ENCODE measurements around the gene SLC11A2.

Gene SLC11A2

GRCh38 chr12:51004504-51004903 lies 21.7 kb downstream of the SLC11A2 start:
- Histone ChIP-seq H3K36me3 (ENCODE audit: insufficient read depth, insufficient read length, low read length) (peaks cover 56% of the 10 kb centered on the region), H3K27me3 (ENCODE audit: insufficient read depth, insufficient read length) (no peaks in the 10 kb centered on the region), H3K4me3 (ENCODE audit: insufficient read length, low read depth) (no peak overlapping the region), H3K4me1 (ENCODE audit: insufficient read depth, insufficient read length) (no peaks in the 10 kb centered on the region), H3K9me3 (ENCODE audit: insufficient read depth, low read length) (no peaks in the 10 kb centered on the region), H3K9ac (ENCODE audit: insufficient read length, low read depth) (no peak overlapping the region)
- no peak for DNase-seq (ENCODE audit: low read depth, low spot score)
- TF ChIP-seq ZNF274 (IDR thresholded peaks at IDR 0.05; ENCODE audit: low read depth, low read length) = no peak

GRCh38 chr12:51001799-51002198 lies 24.4 kb downstream of the SLC11A2 start:
- peaks cover 57% of the 10 kb centered on the region for H3K36me3 ChIP-seq (ENCODE audit: insufficient read depth, insufficient read length, low read length)
- TF ChIP-seq SUZ12 (IDR thresholded peaks at IDR 0.05; ENCODE audit: extremely low read depth, insufficient read depth, insufficient read length) (no peak), ZNF274 (IDR thresholded peaks at IDR 0.05; ENCODE audit: low read depth, low read length) (no peak), YY1 (IDR thresholded peaks at IDR 0.05; ENCODE audit: insufficient read depth, insufficient read length) (no peak)

GRCh38 chr12:51000245-51000644 lies 25.9 kb downstream of the SLC11A2 start:
- Histone ChIP-seq H3K9me3 (ENCODE audit: insufficient read depth, low read length) (no peaks in the 10 kb centered on the region), H3K27me3 (ENCODE audit: insufficient read depth, insufficient read length) (no peaks in the 10 kb centered on the region), H3K4me3 (ENCODE audit: insufficient read length, low read depth) (no peak overlapping the region), H3K36me3 (ENCODE audit: insufficient read depth, insufficient read length, low read length) (peaks cover 63% of the 10 kb centered on the region), H3K4me1 (ENCODE audit: insufficient read depth, insufficient read length) (no peaks in the 10 kb centered on the region), H3K9ac (ENCODE audit: insufficient read length, low read depth) (no peak overlapping the region)
- DNase-seq (ENCODE audit: low read depth, low spot score) = no peak
- no peak for TF ChIP-seq SUZ12 (IDR thresholded peaks at IDR 0.05; ENCODE audit: extremely low read depth, insufficient read depth, insufficient read length)
- no peak for TF ChIP-seq YY1 (IDR thresholded peaks at IDR 0.05; ENCODE audit: insufficient read depth, insufficient read length)

More at GRCh38 chr12:51001799-51002198, 24.4 kb downstream of the SLC11A2 start:
- H3K4me1 ChIP-seq (ENCODE audit: insufficient read depth, insufficient read length) = no peaks in the 10 kb centered on the region
- no peak for DNase-seq (ENCODE audit: low read depth, low spot score)
- H3K9me3 ChIP-seq (ENCODE audit: insufficient read depth, low read length) = no peaks in the 10 kb centered on the region
- no peak overlapping the region for H3K4me3 ChIP-seq (ENCODE audit: insufficient read length, low read depth)
- no peak overlapping the region for H3K9ac ChIP-seq (ENCODE audit: insufficient read length, low read depth)
- H3K27me3 ChIP-seq (ENCODE audit: insufficient read depth, insufficient read length) = no peaks in the 10 kb centered on the region

- Histone ChIP-seq H3K4me1 (ENCODE audit: insufficient read depth, insufficient read length) (no peaks in the 10 kb centered on the region), H3K9ac (ENCODE audit: insufficient read length, low read depth) (no peak overlapping the region), H3K36me3 (ENCODE audit: insufficient read depth, insufficient read length, low read length) (peaks cover 64% of the 10 kb centered on the region), H3K27me3 (ENCODE audit: insufficient read depth, insufficient read length) (no peaks in the 10 kb centered on the region), H3K9me3 (ENCODE audit: insufficient read depth, low read length) (no peaks in the 10 kb centered on the region), H3K4me3 (ENCODE audit: insufficient read length, low read depth) (no peak overlapping the region)
- DNase-seq (ENCODE audit: low read depth, low spot score) = no peak
- TF ChIP-seq ZNF274 (IDR thresholded peaks at IDR 0.05; ENCODE audit: low read depth, low read length) (no peak), YY1 (IDR thresholded peaks at IDR 0.05; ENCODE audit: insufficient read depth, insufficient read length) (no peak), SUZ12 (IDR thresholded peaks at IDR 0.05; ENCODE audit: extremely low read depth, insufficient read depth, insufficient read length) (no peak)
These were observed 27.1 kb downstream of the SLC11A2 start for GRCh38 chr12:50999093-50999492.

GRCh38 chr12:50992819-50993218 lies 33.4 kb downstream of the SLC11A2 start:
- Histone ChIP-seq H3K9me3 (ENCODE audit: insufficient read depth, low read length) (no peaks in the 10 kb centered on the region), H3K4me1 (ENCODE audit: insufficient read depth, insufficient read length) (no peaks in the 10 kb centered on the region), H3K27me3 (ENCODE audit: insufficient read depth, insufficient read length) (no peaks in the 10 kb centered on the region), H3K4me3 (ENCODE audit: insufficient read length, low read depth) (no peak overlapping the region), H3K9ac (ENCODE audit: insufficient read length, low read depth) (no peak overlapping the region), H3K36me3 (ENCODE audit: insufficient read depth, insufficient read length, low read length) (peaks cover 88% of the 10 kb centered on the region)
- no peak for DNase-seq (ENCODE audit: low read depth, low spot score)
- no peak for TF ChIP-seq YY1 (IDR thresholded peaks at IDR 0.05; ENCODE audit: insufficient read depth, insufficient read length)
- TF ChIP-seq ZNF274 (IDR thresholded peaks at IDR 0.05; ENCODE audit: low read depth, low read length) = no peak
- TF ChIP-seq SUZ12 (IDR thresholded peaks at IDR 0.05; ENCODE audit: extremely low read depth, insufficient read depth, insufficient read length) = no peak

GRCh38 chr12:50991291-50991690 lies 34.9 kb downstream of the SLC11A2 start:
- peaks cover 88% of the 10 kb centered on the region for H3K36me3 ChIP-seq (ENCODE audit: insufficient read depth, insufficient read length, low read length)
- H3K4me3 ChIP-seq (ENCODE audit: insufficient read length, low read depth) = no peak overlapping the region
- no peaks in the 10 kb centered on the region for H3K27me3 ChIP-seq (ENCODE audit: insufficient read depth, insufficient read length)
- no peaks in the 10 kb centered on the region for H3K9me3 ChIP-seq (ENCODE audit: insufficient read depth, low read length)
- H3K4me1 ChIP-seq (ENCODE audit: insufficient read depth, insufficient read length) = no peaks in the 10 kb centered on the region
- no peak overlapping the region for H3K9ac ChIP-seq (ENCODE audit: insufficient read length, low read depth)
- TF ChIP-seq SUZ12 (IDR thresholded peaks at IDR 0.05; ENCODE audit: extremely low read depth, insufficient read depth, insufficient read length) = no peak
- no peak for DNase-seq (ENCODE audit: low read depth, low spot score)

GRCh38 chr12:50990791-50991190 lies 35.4 kb downstream of the SLC11A2 start:
- no peaks in the 10 kb centered on the region for H3K4me1 ChIP-seq (ENCODE audit: insufficient read depth, insufficient read length)
- DNase-seq (ENCODE audit: low read depth, low spot score) = no peak
- TF ChIP-seq SUZ12 (IDR thresholded peaks at IDR 0.05; ENCODE audit: extremely low read depth, insufficient read depth, insufficient read length) (no peak), YY1 (IDR thresholded peaks at IDR 0.05; ENCODE audit: insufficient read depth, insufficient read length) (no peak), ZNF274 (IDR thresholded peaks at IDR 0.05; ENCODE audit: low read depth, low read length) (no peak)
- peaks cover 87% of the 10 kb centered on the region for H3K36me3 ChIP-seq (ENCODE audit: insufficient read depth, insufficient read length, low read length)
- no peaks in the 10 kb centered on the region for H3K27me3 ChIP-seq (ENCODE audit: insufficient read depth, insufficient read length)
- no peak overlapping the region for H3K9ac ChIP-seq (ENCODE audit: insufficient read length, low read depth)
- H3K9me3 ChIP-seq (ENCODE audit: insufficient read depth, low read length) = no peaks in the 10 kb centered on the region
- no peak overlapping the region for H3K4me3 ChIP-seq (ENCODE audit: insufficient read length, low read depth)

- Histone ChIP-seq H3K36me3 (ENCODE audit: insufficient read depth, insufficient read length, low read length) (peaks cover 82% of the 10 kb centered on the region), H3K4me1 (ENCODE audit: insufficient read depth, insufficient read length) (no peaks in the 10 kb centered on the region), H3K27me3 (ENCODE audit: insufficient read depth, insufficient read length) (no peaks in the 10 kb centered on the region), H3K4me3 (ENCODE audit: insufficient read length, low read depth) (no peak overlapping the region), H3K9ac (ENCODE audit: insufficient read length, low read depth) (no peak overlapping the region), H3K9me3 (ENCODE audit: insufficient read depth, low read length) (no peaks in the 10 kb centered on the region)
- TF ChIP-seq YY1 (IDR thresholded peaks at IDR 0.05; ENCODE audit: insufficient read depth, insufficient read length) (no peak), SUZ12 (IDR thresholded peaks at IDR 0.05; ENCODE audit: extremely low read depth, insufficient read depth, insufficient read length) (no peak), ZNF274 (IDR thresholded peaks at IDR 0.05; ENCODE audit: low read depth, low read length) (no peak)
- no peak for DNase-seq (ENCODE audit: low read depth, low spot score)
These were observed 35.9 kb downstream of the SLC11A2 start for GRCh38 chr12:50990147-50990727.
